Smooth muscle cell of the umbilical artery (primary cell): Measurements from ENCODE around the gene LAMP5. TPM values are rescaled to one million over a fixed set of nuclear protein-coding genes. Genes with fewer than 3 reads are reported as not detected.

Experiments
- total RNA-seq: library from RNA; depleted of rRNA; stranded (reverse); fragments of >200 nt; gene quantifications from 2 replicates; pipeline ENCODE4 v1.2.3, GENCODE V29; 2014

Gene LAMP5
- total RNA-seq, result not detected in 2 replicates

DNA sequence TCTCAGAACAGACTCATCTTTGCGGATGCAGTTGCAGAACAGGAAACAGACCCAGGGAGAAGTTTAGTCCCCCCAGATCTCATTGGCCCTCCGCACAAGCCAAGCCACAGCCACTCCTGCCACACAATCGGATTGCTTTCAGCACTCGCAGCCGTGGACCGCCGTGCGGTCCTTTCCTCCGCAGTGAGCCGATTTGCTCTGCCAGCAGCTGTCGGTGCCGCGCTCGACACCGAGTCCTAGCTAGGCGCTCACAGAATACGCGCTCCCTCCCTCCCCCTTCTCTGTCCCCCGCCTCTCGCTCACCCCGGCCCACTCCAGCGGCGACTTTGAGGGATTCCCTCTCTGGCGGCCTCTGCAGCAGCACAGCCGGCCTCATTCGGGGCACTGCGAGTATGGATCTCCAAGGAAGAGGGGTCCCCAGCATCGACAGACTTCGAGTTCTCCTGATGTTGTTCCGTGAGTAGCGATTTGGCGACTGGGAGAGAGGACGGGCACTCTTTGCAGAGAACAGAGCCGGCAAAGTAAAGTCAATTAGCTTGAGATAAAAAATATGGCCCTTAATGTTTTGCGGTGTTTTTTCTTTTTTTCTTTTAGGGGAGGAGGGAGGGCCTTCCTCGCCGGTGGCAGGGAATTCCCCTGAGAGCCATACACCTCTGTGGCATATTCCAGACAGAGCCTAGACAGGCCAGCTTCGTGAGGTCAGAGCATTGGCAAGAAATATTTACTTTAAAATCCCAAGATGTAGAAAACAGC is at the start of gene LAMP5:
Gene LAMP5 (plus strand): TSS at position 130 of the 753 bp plus-strand sequence. CDS start 263 bp downstream, at position 393.

